Uterus (tissue), 2 donors: ENCODE data around the gene TANGO2.

ENCODE experiments used
- POLR2A ChIP-seq, 2 donors: fragments of 450-650 bp; IDR thresholded peaks; one replicate each; pipeline ENCODE4 v1.6.1; 2016; ENCODE audit warnings: antibody characterized with exemption in 2 of 2, mild to moderate bottlenecking in 1 of 2, moderate library complexity in 1 of 2
- TF ChIP-seq, protein P1 (sequence below), 4 experiments: fragments of 200-600 bp in 2 of 4; fragments of 450-650 bp in 2 of 4; sonication (generic) in 2 of 4; IDR thresholded peaks; one replicate each; pipeline ENCODE4 v1.5.1; 2016 to 2019; ENCODE audit warnings: antibody characterized with exemption in 4 of 4, mild to moderate bottlenecking in 2 of 4, moderate library complexity in 1 of 4

DNA sequence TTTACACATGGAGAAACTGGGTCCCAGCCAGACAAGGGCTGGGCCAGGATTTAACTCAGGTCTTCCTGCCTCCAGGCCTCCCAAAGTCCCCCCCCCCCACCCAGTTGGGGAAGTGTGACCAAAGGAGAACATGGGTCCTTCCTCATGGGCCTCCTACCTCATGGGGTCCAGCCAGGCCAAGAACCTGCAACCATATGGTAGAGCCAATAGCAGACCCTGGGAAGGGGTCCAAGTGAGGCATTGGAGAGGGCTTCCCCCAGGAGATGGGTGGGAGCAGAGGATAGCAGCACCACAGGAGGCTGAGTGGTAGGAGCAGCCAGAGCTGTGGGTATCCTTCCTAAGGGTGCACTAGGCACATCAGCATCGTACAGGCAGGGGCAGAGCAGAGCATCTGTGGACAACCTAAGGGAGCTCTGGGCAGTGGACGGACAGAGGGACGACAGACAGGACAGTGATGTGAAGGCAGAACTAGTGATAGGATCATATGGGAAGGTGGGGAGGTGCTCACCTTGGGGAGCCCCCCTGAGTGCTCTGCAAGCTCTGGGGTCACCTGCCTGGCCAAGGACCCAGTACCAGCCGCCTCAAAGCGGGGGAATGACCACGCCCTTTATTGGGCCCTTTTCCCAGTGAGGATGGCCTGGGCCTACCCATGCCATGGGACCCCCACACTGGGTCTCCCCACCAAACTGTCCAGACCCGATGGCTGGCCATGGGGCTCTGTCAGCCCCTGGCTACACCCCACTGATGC is 8.7 kb upstream of the TANGO2 start:
- TF ChIP-seq, protein P1, sequence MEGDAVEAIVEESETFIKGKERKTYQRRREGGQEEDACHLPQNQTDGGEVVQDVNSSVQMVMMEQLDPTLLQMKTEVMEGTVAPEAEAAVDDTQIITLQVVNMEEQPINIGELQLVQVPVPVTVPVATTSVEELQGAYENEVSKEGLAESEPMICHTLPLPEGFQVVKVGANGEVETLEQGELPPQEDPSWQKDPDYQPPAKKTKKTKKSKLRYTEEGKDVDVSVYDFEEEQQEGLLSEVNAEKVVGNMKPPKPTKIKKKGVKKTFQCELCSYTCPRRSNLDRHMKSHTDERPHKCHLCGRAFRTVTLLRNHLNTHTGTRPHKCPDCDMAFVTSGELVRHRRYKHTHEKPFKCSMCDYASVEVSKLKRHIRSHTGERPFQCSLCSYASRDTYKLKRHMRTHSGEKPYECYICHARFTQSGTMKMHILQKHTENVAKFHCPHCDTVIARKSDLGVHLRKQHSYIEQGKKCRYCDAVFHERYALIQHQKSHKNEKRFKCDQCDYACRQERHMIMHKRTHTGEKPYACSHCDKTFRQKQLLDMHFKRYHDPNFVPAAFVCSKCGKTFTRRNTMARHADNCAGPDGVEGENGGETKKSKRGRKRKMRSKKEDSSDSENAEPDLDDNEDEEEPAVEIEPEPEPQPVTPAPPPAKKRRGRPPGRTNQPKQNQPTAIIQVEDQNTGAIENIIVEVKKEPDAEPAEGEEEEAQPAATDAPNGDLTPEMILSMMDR (IDR thresholded peaks at IDR 0.05), result no peak
- TF ChIP-seq POLR2A (IDR thresholded peaks at IDR 0.05), result no peak
